ENCODE data around the gene KLHL12. TPM values are rescaled to one million over a fixed set of nuclear protein-coding genes. Genes with fewer than 3 reads are reported as not detected.

Gene KLHL12
- 10 to 100 TPM; 27.1 to 28.9 TPM for total RNA-seq

DNA sequence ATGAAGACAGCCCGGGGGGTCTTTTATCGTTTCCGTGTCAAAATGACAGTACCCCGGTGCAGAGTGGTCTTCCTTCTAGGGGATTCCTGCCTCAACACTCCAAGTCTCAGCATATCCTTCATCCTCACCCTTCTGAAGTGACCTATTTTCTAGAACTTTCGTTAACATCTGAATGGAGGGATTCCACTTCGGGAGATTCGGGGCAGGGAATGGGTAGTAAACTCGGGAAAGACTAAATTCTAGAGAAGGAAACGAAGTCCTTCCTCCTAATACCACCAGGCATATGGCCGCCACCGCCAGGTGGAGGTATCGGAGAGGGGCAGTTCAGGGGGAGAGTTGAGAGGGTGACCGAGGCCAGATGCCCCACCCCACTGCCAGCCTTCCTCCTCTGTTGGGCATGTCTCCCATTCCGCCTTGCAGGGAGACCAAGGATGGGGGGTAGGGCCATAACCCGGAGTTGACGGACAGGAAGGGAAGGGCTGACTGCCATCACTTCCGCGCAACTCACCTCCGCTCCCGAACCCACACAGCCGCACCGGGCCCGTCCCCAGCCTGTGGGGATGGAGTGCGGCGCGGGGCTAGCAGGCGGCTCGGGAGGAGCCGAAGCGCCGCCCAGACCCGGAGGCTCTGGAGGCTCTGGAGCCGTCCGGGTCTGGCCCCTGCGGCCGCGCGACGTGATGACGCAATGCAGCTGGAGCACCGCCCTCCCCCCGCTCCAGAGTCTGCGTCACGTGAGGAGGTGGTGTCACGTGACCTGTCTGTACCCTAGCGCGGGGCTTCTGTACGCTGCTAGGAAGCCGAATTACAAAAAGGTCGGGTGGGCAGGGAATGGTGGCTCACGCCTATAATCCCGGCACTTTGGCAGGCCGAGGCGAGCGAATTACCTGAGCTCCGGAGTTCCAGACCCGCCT, at the start of gene KLHL12:
Gene KLHL12 (minus strand): TSS at position 654 of the 911 bp plus-strand sequence. CDS start 2,072 bp downstream, outside the sequence.
- H3K36me3 Mint-ChIP-seq (ENCODE audit: low read depth), result peaks cover 18% of the 10 kb centered on the region
- H3K4me3 Mint-ChIP-seq, result peak within 1 kb of the TSS; percentile 94
- H3K27me3 Mint-ChIP-seq, result peaks cover 8% of the 10 kb centered on the region
- no peaks in the 10 kb centered on the region for H3K9me3 Mint-ChIP-seq
- ChIA-PET POLR2A (interaction anchor here (0.8 to 1.7 kb wide), 20 partner anchors 11 to 1097 kb away, joined by 3 to 13 read pairs (median 4); partner anchors contain the start of genes IPO9, RABIF, TMEM183A and UBE2T), CTCF (interaction anchor here (0.7 to 1.2 kb wide), 7 partner anchors 18 to 582 kb away, joined by 3 to 7 read pairs (median 4); no protein-coding TSS in a partner anchor)
- DNase-seq, result peak; percentile 96
- H3K27ac Mint-ChIP-seq, result peak within 1 kb of the TSS; percentile 87
- peaks cover 33% of the 10 kb centered on the region for H3K4me1 Mint-ChIP-seq

DNA sequence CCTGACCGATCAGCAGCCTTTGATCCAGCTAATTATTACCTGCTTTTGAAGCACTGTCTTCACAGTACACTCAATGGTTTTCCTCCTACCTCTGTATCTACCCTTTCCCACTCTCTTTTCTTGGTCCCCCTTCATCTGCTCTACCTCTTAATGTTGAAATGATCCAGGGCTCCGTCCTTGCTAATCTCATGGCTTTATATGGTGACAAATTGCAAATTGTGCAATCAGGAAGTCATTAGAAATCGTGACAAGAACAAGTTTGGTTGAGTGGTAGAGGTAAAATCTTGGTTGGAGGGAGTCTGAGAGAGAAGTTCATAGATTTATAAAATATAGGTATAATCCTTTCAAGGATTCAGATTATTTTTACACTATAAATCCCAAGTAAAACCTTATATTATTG, 49.6 kb upstream of the KLHL12 start:
- Mint-ChIP-seq H3K4me1 (no peaks in the 10 kb centered on the region), H3K27ac (no peak overlapping the region), H3K9me3 (no peaks in the 10 kb centered on the region), H3K27me3 (peaks cover 47% of the 10 kb centered on the region), H3K4me3 (no peak overlapping the region), H3K36me3 (ENCODE audit: low read depth) (no peaks in the 10 kb centered on the region)
- POLR2A ChIA-PET, result no interaction called here
- CTCF ChIA-PET, result no interaction called here
- DNase-seq, result no peak

DNA sequence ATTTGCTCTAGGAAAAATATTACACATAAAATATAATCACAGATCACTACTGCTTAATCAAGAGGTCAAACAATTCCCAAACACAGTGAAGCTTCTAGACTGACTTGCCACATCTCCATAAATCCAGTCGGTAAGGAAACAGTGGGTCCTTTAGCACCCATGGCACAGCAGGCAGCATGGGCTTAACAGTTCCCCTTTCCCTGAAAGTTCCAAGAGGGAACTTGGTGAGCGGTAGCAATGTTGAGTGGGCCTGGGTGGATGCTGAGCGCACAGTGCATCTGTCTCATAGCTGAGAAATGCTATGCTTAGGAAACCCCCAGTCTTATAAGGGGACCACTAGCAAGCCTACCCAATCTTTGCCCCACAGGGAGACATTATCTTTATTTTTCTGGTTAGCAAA, 47.8 kb upstream of the KLHL12 start:
- DNase-seq, result no peak
- Mint-ChIP-seq H3K4me1 (no peaks in the 10 kb centered on the region), H3K27me3 (peaks cover 42% of the 10 kb centered on the region), H3K9me3 (no peaks in the 10 kb centered on the region), H3K36me3 (ENCODE audit: low read depth) (no peaks in the 10 kb centered on the region), H3K4me3 (no peak overlapping the region), H3K27ac (no peak overlapping the region)
- ChIA-PET POLR2A (no interaction called here), CTCF (interaction anchor here (1.5 kb wide), 1 partner anchor 25 kb away, joined by 7 read pairs; no protein-coding TSS in a partner anchor)

DNA sequence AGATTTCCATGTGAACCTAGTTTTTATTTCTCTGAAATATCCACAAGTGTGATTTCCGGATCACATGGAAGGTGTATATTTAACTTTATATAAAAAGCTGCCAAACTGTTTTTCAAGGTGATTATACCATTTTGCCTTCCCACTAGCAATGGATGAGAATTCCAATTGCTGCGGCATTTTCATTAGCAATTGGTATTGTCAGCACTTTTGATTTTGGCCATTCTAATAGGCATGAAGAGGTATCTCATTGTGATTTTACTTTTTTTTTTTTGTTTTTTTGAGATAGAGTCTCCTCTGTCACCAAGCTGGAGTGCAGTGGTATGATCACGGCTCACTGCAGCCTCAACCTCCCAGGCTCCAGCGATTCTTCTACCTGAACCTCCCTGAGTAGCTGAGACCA, 45.0 kb upstream of the KLHL12 start:
- POLR2A ChIA-PET, result interaction anchor here (1.3 kb wide), 1 partner anchor 45 kb away, joined by 4 read pairs; the partner anchor contains the start of gene KLHL12
- peaks cover 18% of the 10 kb centered on the region for H3K4me1 Mint-ChIP-seq
- no peaks in the 10 kb centered on the region for H3K36me3 Mint-ChIP-seq (ENCODE audit: low read depth)
- H3K9me3 Mint-ChIP-seq, result no peaks in the 10 kb centered on the region
- no peak overlapping the region for H3K27ac Mint-ChIP-seq
- DNase-seq, result no peak
- CTCF ChIA-PET, result interaction anchor here (1.8 kb wide), 1 partner anchor 118 kb away, joined by 4 read pairs; no protein-coding TSS in a partner anchor
- H3K4me3 Mint-ChIP-seq, result no peak overlapping the region
- peaks cover 22% of the 10 kb centered on the region for H3K27me3 Mint-ChIP-seq

DNA sequence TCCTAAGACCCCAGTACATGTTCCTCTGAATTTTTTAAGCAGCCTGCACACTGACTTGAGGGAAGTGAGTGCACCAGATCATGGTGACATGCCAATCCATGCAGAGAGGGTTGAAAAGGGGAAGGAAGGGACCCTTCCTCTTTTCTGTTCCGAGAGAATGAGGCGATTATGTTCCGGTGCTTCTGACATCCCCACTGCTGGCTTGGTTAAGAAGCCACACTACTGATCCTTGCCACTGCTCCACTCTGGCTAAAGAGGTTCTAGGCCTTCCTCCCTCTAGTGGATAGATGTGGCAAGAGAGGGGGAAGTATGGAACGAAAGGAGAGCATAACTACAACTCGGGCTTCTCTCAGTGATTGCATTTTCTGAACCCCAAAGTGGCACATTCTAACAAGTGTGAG, 41.9 kb upstream of the KLHL12 start:
- ChIA-PET CTCF (interaction anchor here (0.8 to 1.3 kb wide), 7 partner anchors 9 to 133 kb away, joined by 3 to 6 read pairs (median 4); partner anchors contain the start of genes KLHL12 and TMEM183A), POLR2A (interaction anchor here (1.8 to 5.1 kb wide), 3 partner anchors 26 to 80 kb away, joined by 4 to 31 read pairs (median 5); partner anchors contain the start of genes RABIF and TMEM183A)
- Mint-ChIP-seq H3K4me1 (peaks cover 29% of the 10 kb centered on the region), H3K36me3 (ENCODE audit: low read depth) (peaks cover 5% of the 10 kb centered on the region), H3K9me3 (no peaks in the 10 kb centered on the region), H3K4me3 (no peak overlapping the region), H3K27ac (no peak overlapping the region), H3K27me3 (peaks cover 6% of the 10 kb centered on the region)
- peak; percentile 29 for DNase-seq

DNA sequence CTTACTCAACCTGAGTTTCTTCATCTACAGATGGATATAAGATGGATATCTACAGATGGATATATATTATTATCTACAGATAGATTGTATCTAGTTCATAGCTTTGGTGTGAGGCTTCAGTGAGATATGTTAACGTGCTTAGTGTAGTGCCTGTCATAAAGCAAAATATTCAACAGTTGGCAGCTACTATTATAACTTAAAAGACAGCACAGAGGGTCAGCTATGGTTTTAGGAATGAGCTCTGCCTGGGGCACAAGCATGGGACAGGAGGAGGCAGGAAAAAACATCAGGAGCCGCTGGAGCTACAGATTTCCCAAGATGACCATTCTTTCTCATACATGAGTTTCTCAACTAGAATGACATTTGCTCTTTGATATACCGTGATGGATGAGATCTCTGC, 41.3 kb upstream of the KLHL12 start:
- Mint-ChIP-seq H3K4me1 (peaks cover 29% of the 10 kb centered on the region), H3K27ac (peak overlapping the region; percentile 57), H3K27me3 (peaks cover 2% of the 10 kb centered on the region), H3K9me3 (no peaks in the 10 kb centered on the region), H3K36me3 (ENCODE audit: low read depth) (peaks cover 8% of the 10 kb centered on the region), H3K4me3 (peak overlapping the region; percentile 79)
- no peak for DNase-seq
- ChIA-PET CTCF (interaction anchor here (0.7 to 1.3 kb wide), 11 partner anchors 9 to 132 kb away, joined by 3 to 6 read pairs (median 4); partner anchors contain the start of genes KLHL12, PPFIA4, RABIF and TMEM183A), POLR2A (interaction anchor here (0.6 to 5.1 kb wide), 12 partner anchors 9 to 163 kb away, joined by 3 to 31 read pairs (median 4); partner anchors contain the start of genes ADIPOR1, KLHL12, PPFIA4 and RABIF)

DNA sequence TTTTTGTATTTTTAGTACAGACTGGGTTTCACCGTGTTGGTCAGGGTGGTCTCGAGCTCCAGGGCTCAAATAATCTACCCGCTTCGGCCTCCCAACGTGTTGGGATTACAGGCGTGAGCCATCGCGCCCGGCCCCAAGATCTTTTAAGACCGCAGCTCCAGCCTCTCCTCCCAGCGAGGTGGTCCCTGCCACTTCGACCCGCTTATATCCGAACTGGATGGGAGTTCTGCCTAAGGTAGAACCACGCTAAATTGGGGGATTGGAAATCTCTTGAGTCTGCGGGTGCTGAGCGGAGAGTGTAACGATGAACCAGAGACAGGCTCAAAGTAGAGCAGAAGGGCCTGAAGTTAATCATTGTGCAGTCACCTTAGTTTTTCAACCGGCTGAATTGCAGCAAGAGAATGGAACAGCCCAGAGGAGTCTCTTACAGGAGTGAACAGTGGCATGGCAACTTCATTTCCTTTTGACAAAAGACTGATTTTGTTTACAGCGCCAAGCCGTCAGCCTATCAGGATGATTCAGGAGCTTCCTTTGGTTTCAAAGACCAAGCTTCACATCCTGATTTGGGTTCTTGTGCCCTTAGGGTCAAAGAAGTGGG, 40.7 kb upstream of the KLHL12 start:
- Mint-ChIP-seq H3K36me3 (ENCODE audit: low read depth) (peaks cover 8% of the 10 kb centered on the region), H3K4me3 (peak overlapping the region; percentile 79), H3K9me3 (no peaks in the 10 kb centered on the region), H3K4me1 (peaks cover 29% of the 10 kb centered on the region), H3K27me3 (peaks cover 2% of the 10 kb centered on the region), H3K27ac (peak overlapping the region; percentile 87)
- ChIA-PET CTCF (interaction anchor here (0.7 to 1.3 kb wide), 11 partner anchors 10 to 132 kb away, joined by 3 to 6 read pairs (median 4); partner anchors contain the start of genes KLHL12, PPFIA4, RABIF and TMEM183A), POLR2A (interaction anchor here (0.6 to 5.1 kb wide), 12 partner anchors 9 to 162 kb away, joined by 3 to 31 read pairs (median 4); partner anchors contain the start of genes ADIPOR1, KLHL12, PPFIA4 and RABIF)
- peak; percentile 48 for DNase-seq

DNA sequence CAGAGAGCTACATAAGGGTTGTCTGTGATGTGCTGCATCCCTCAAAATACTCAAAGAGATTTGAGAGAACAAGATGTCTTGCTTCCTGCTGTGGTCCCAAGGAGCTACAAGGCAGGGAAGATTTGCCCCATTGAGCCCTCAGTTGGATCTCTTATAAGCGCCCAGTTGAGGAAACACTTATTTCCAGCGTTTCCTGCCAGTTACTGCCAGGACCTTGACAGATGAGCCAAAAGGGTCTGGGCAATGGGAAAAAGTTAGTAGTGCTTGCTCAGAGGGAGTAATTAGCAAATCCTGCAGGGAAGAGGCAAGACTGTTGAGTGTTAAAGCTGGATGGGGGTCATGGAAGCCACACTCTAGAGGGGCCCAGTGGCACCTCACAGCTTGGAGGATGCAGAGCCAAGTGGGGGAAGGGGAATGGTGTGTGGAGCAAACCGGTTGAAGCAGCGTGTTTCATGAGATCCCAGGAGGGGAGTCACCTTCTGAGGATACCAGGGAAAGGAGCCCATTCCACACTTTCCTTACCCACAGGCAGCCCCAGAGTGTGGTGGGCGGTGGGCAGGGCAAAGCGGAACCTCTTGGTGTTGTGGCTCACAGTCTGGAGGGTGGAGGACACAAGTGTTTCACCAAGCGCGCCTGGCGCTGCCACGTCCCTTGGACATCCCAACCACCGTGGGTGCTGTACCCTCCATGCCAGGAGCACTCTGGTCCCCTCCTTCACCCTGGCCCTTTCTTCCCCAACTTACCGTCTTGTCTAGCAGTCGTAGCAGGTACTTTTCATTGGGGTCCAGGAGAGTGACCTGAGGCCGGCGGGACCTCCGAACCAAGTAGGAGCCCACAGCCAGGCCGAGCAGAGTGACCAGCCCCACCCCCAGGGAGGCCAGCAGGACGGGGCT, 39.2 kb upstream of the KLHL12 start:
- CTCF ChIA-PET, result no interaction called here
- Mint-ChIP-seq H3K9me3 (no peaks in the 10 kb centered on the region), H3K27ac (no peak overlapping the region), H3K36me3 (ENCODE audit: low read depth) (peaks cover 11% of the 10 kb centered on the region), H3K4me3 (peak overlapping the region; percentile 68), H3K4me1 (peaks cover 29% of the 10 kb centered on the region), H3K27me3 (no peaks in the 10 kb centered on the region)
- no peak for DNase-seq
- POLR2A ChIA-PET, result interaction anchor here (1.4 to 5.1 kb wide), 3 partner anchors 14 to 41 kb away, joined by 4 to 31 read pairs (median 4); partner anchors contain the start of genes KLHL12 and TMEM183A

DNA sequence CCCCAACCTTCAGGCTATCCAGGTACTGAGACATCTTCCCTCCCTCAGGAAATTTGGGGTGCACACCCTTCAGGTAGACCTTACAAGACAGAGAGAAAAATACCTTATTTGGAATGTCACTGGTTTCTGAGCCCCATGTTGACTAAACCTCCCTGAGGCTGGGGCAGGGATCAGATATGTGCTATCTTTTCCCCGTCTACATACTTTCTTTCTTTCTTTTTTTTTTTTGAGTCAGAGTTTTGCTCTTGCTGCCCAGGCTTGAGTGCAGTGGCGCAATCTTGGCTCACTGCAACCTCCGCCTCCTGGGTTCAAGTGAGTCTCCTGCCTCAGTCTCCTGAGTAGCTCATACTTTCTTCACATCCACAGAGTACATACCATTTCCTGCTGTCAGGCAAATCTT, 38.4 kb upstream of the KLHL12 start:
- H3K9me3 Mint-ChIP-seq, result no peaks in the 10 kb centered on the region
- peaks cover 29% of the 10 kb centered on the region for H3K4me1 Mint-ChIP-seq
- H3K4me3 Mint-ChIP-seq, result no peak overlapping the region
- no peak overlapping the region for H3K27ac Mint-ChIP-seq
- CTCF ChIA-PET, result no interaction called here
- H3K27me3 Mint-ChIP-seq, result no peaks in the 10 kb centered on the region
- no peak for DNase-seq
- POLR2A ChIA-PET, result interaction anchor here (1.5 to 5.1 kb wide), 2 partner anchors 38 to 42 kb away, joined by 4 to 31 read pairs; partner anchors contain the start of genes KLHL12 and TMEM183A
- peaks cover 11% of the 10 kb centered on the region for H3K36me3 Mint-ChIP-seq (ENCODE audit: low read depth)

DNA sequence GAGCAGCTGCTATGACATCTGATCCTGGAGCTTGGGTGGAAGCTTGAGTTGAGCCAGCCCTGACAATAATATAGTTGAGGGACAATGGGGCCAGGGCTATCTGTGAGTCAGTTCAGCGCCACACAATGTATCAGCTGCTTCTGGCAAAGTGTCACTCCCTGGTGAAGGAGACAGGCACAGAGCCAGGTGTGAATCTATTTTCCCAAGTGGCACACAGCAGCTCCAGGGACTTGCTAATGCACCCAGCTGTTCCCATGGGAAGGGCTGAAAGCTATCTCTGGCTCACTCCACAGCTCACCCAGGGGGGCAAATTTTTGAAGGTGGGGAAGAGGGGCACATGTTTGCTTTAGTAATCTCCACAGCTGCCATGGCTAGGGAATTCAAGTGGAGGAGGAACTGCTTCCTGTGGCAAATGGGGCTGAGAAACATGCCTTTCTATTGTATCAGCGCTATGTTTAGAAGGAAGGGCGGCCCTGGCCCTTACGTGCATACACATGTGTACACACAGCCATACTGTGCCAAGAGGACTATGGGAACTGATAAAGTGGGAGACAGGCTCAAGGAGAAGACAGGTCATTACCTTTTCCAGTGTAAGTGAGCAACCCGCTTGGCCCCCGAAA, 37.9 kb upstream of the KLHL12 start:
- H3K4me1 Mint-ChIP-seq, result peaks cover 29% of the 10 kb centered on the region
- ChIA-PET CTCF (interaction anchor here (0.7 to 0.8 kb wide), 2 partner anchors 35 to 214 kb away, joined by 3 read pairs; no protein-coding TSS in a partner anchor), POLR2A (interaction anchor here (1.1 to 5.1 kb wide), 2 partner anchors 42 to 77 kb away, joined by 5 to 31 read pairs; partner anchors contain the start of gene TMEM183A)
- no peak for DNase-seq
- H3K27me3 Mint-ChIP-seq, result no peaks in the 10 kb centered on the region
- no peak overlapping the region for H3K27ac Mint-ChIP-seq
- H3K36me3 Mint-ChIP-seq (ENCODE audit: low read depth), result peaks cover 13% of the 10 kb centered on the region
- no peaks in the 10 kb centered on the region for H3K9me3 Mint-ChIP-seq
- H3K4me3 Mint-ChIP-seq, result no peak overlapping the region

DNA sequence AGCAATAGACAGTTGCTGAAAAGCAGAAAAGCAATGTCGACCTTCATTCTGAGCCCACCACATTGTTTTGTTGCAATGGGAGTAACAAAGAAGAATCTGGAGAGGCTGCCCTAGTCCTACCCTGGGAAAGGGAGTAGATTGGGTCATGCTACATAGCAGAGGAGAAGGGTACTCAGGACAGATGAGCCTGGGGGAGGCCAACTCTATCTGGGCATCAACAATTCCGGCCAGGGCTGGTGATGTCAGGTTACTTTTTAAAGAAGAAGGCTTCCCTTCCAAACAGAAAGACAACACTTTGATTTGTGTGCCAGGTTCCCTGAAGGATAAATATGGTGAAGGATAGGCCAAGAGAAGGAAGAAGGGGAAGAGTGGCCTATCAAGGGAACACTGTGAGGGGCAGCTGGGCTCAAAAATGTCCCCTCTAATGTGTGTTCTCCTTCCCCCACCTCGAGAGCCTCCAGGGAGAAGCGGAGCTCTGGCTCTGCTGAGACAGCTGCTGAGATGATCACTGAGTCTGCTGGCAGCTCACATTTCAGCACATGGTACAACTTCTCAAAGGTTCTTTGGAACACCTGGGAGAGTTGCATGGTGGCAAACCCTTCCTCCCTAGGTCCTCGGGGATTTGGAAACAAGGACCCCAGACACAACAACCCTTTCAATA, 34.3 kb upstream of the KLHL12 start:
- Mint-ChIP-seq H3K27ac (no peak overlapping the region), H3K4me3 (no peak overlapping the region), H3K36me3 (ENCODE audit: low read depth) (peaks cover 14% of the 10 kb centered on the region), H3K9me3 (no peaks in the 10 kb centered on the region), H3K4me1 (peaks cover 26% of the 10 kb centered on the region), H3K27me3 (no peaks in the 10 kb centered on the region)
- ChIA-PET CTCF (no interaction called here), POLR2A (no interaction called here)
- DNase-seq, result no peak

All from activated CD4-positive, alpha-beta memory T cell treated with anti-CD3 and anti-CD28 coated beads, Interleukin-2, amount 10 ng/mL, durations not matched to agents 7 days and 5 days (primary cell).